Thyroid gland (tissue), 4 donors: ENCODE data around the gene RBM15. TPM values are rescaled to one million over a fixed set of nuclear protein-coding genes. Genes with fewer than 3 reads are reported as not detected.

Experiments
- DNase-seq, 2 donors: peaks; one replicate each; pipeline ENCODE4 v3.0.0-alpha.2; 2019
- H3K27ac ChIP-seq, 3 donors: fragments of 200-600 bp; sonication (generic); 1 replicate in 2 of 3; 2 replicates in 1 of 3; pipeline ENCODE4 v1.5.1; 2016 to 2019; ENCODE audit warnings: mild to moderate bottlenecking in 1 of 3, moderate library complexity in 1 of 3
- H3K27me3 ChIP-seq: fragments of 200-600 bp; sonication (generic); one replicate; pipeline ENCODE4 v1.5.1; 2019
- H3K36me3 ChIP-seq, 2 donors: fragments of 200-600 bp; sonication (generic); one replicate each; pipeline ENCODE4 v1.5.1; 2016 to 2019
- H3K4me1 ChIP-seq, 2 donors: fragments of 200-600 bp; sonication (generic); one replicate each; pipeline ENCODE4 v1.5.1; 2017 to 2019
- H3K4me3 ChIP-seq, 3 donors: fragments of 200-600 bp; sonication (generic); replicated peaks in 1 of 3; 1 replicate in 2 of 3; 2 replicates in 1 of 3; pipeline ENCODE4 v1.5.1; 2016; ENCODE audit warnings: mild to moderate bottlenecking in 1 of 3
- H3K9me3 ChIP-seq: fragments of 200-600 bp; sonication (generic); one replicate; pipeline ENCODE4 v1.5.1; 2017
- POLR2A ChIP-seq, 2 donors: fragments of 450-650 bp; IDR thresholded peaks; one replicate each; pipeline ENCODE4 v1.6.1; 2017; ENCODE audit warnings: antibody characterized with exemption in 2 of 2, mild to moderate bottlenecking in 2 of 2, moderate library complexity in 1 of 2
- WGBS, 2 donors: methylation state at CpG; one replicate each; pipeline ENCODE4 v1.1.5; 2017; 5-methylcytosine and 5-hydroxymethylcytosine counted together
- intact Hi-C: fragments of 100-400 bp; cut with DNase I; formaldehyde crosslinking; loops from one replicate; pipeline ENCODE4 v1.15.1; 2023
- total RNA-seq, 4 donors: library from RNA; depleted of rRNA; stranded (reverse); fragments of >200 nt; gene quantifications; one replicate each; pipeline ENCODE4 v1.2.3, GENCODE V29; 2016
- TF ChIP-seq, protein P1 (sequence below), 6 experiments: fragments of 200-600 bp in 3 of 6; fragments of 450-650 bp in 3 of 6; sonication (generic) in 3 of 6; IDR thresholded peaks; one replicate each; pipeline ENCODE4 v1.5.1; 2016 to 2019; ENCODE audit warnings: antibody characterized with exemption in 6 of 6, mild to moderate bottlenecking in 2 of 6, inconsistent platforms in 1 of 6, moderate library complexity in 1 of 6

RBM15 gene
- total RNA-seq, 4 donors from 2014 or later: 38.4 to 59.8 (median 40.7) TPM

- Histone ChIP-seq H3K9me3 (no peaks in the 10 kb centered on the region), H3K4me1 (no peaks in the 10 kb centered on the region), H3K4me3 (no peak overlapping the region), H3K27me3 (no peaks in the 10 kb centered on the region), H3K36me3 (no peaks in the 10 kb centered on the region), H3K27ac (no peak overlapping the region)
- DNase-seq: no peak
- TF ChIP-seq POLR2A (IDR thresholded peaks at IDR 0.05): no peak
- TF ChIP-seq, protein P1, sequence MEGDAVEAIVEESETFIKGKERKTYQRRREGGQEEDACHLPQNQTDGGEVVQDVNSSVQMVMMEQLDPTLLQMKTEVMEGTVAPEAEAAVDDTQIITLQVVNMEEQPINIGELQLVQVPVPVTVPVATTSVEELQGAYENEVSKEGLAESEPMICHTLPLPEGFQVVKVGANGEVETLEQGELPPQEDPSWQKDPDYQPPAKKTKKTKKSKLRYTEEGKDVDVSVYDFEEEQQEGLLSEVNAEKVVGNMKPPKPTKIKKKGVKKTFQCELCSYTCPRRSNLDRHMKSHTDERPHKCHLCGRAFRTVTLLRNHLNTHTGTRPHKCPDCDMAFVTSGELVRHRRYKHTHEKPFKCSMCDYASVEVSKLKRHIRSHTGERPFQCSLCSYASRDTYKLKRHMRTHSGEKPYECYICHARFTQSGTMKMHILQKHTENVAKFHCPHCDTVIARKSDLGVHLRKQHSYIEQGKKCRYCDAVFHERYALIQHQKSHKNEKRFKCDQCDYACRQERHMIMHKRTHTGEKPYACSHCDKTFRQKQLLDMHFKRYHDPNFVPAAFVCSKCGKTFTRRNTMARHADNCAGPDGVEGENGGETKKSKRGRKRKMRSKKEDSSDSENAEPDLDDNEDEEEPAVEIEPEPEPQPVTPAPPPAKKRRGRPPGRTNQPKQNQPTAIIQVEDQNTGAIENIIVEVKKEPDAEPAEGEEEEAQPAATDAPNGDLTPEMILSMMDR (IDR thresholded peaks at IDR 0.05): no peak
- intact Hi-C loops: no loop called here
Measured at GRCh38 chr1:110328274-110328673, 10.9 kb upstream of the RBM15 start.

DNA sequence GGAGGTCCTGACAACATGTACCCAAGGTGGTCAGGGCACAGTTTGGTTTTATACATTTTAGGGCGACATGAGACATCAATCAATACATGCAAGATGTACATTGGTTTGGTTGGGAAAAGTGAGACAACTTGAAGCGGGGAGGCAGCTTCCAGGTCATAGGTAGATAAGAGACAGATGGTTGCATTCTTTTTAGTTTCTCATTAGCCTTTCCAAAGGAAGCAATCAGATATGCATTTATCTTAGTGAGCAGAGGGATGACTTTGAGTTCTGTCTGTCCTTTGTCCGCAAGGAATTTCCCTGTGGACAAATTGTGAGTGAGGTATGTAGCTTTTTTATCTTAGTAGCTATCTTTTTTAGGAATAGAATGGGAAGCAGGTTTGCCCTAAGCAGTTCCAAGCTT lies 10.5 kb upstream of the RBM15 start:
- no peaks in the 10 kb centered on the region for H3K4me1 ChIP-seq
- TF ChIP-seq, protein P1 (IDR thresholded peaks at IDR 0.05): no peak
- TF ChIP-seq POLR2A (IDR thresholded peaks at IDR 0.05): no peak
- H3K27ac ChIP-seq: no peak overlapping the region
- H3K27me3 ChIP-seq: no peaks in the 10 kb centered on the region
- no peak overlapping the region for H3K4me3 ChIP-seq
- DNase-seq: no peak
- intact Hi-C loops: no loop called here
- H3K36me3 ChIP-seq: no peaks in the 10 kb centered on the region
- WGBS, 2 donors: 94% methylated on average over 3 of the region's 3 CpGs
- no peaks in the 10 kb centered on the region for H3K9me3 ChIP-seq

DNA sequence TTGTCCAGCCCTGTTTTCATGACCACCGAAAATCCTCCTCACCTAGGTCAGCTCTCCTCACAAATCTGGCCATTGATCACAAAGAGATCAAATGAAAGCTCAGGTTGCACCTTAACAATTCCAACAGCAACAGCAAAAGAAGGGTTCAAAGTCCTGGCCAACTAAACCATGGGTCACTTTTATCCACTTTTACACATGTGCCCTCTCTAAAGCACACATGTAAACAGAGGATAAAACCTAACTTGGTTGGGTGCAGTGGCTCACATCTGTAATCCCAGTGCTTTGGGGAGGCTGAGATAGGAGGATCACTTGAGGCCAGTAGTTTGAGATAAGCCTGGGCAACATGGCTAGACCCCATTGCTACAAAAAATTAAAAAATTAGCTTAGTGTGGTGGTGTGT lies 3.9 kb upstream of the RBM15 start:
- Histone ChIP-seq H3K4me3 (no peak overlapping the region), H3K4me1 (peaks cover 3 to 16% of the 10 kb centered on the region in 2 donors), H3K27me3 (no peaks in the 10 kb centered on the region), H3K27ac (no peak overlapping the region), H3K36me3 (no peaks in the 10 kb centered on the region), H3K9me3 (no peaks in the 10 kb centered on the region)
- no peak for DNase-seq
- WGBS, 2 donors: 100% methylated on average over 1 of the region's 1 CpG
- TF ChIP-seq POLR2A (IDR thresholded peaks at IDR 0.05): no peak
- TF ChIP-seq, protein P1 (IDR thresholded peaks at IDR 0.05): no peak
- intact Hi-C loops: no loop called here

DNA sequence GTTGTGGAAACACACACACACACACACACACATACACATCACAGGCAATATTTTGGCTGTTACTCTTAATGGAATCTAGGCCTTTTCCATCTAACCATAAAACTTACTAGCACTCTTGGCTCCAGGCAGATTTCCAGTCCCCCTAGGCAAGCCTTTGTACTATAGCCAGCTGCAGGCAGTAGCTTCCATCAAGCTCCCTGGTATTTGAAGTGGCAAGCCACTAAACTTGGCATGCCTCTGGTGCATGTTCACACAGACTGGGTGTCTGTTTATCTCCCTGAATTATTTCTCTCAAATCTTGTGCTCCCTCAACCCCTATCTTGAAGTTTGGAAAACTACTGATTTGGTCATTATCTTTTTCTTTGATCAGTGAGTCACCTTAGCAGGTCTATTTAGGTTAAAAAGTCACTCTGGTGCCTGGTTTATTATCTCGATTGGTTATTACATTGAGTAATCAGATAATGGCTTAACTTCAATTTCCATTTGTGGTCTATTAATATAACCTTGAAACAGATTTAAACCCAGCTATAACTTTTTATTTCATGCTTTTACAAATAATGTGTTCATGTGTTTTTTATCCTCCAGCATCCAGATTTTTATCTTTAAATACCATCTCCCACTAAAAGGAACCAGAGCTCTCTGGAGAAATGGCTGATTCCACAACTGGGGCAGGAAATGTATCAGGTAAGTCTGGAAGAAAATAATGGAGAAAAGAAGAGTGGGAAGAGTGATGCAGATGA lies 2.7 kb upstream of the RBM15 start:
- peaks cover 1 to 3% of the 10 kb centered on the region in 2 donors for H3K36me3 ChIP-seq
- no peaks in the 10 kb centered on the region for H3K9me3 ChIP-seq
- peak; percentile 60 to 66 for DNase-seq
- H3K4me3 ChIP-seq: no peak overlapping the region
- WGBS, 2 donors: 80 to 81% methylated on average over 1 of the region's 1 CpG
- peaks cover 9 to 27% of the 10 kb centered on the region in 2 donors for H3K4me1 ChIP-seq
- TF ChIP-seq, protein P1 (IDR thresholded peaks at IDR 0.05): no peak
- TF ChIP-seq POLR2A (IDR thresholded peaks at IDR 0.05): no peak
- no peaks in the 10 kb centered on the region for H3K27me3 ChIP-seq
- H3K27ac ChIP-seq: peak overlapping the region in 2 of 3 donors; percentile 24 to 98
- intact Hi-C loops: no loop called here

GRCh38 chr1:110337704-110338308 lies 1.4 kb upstream of the RBM15 start:
- Histone ChIP-seq H3K27ac (peak overlapping the region; percentile 94 to 99 (median 98)), H3K36me3 (peaks cover 5 to 10% of the 10 kb centered on the region in 2 donors), H3K27me3 (no peaks in the 10 kb centered on the region), H3K9me3 (no peaks in the 10 kb centered on the region), H3K4me3 (peak overlapping the region; percentile 38 to 58 (median 55)), H3K4me1 (peaks cover 22 to 40% of the 10 kb centered on the region in 2 donors)
- TF ChIP-seq, protein P1 (IDR thresholded peaks at IDR 0.05): no peak
- TF ChIP-seq POLR2A (IDR thresholded peaks at IDR 0.05): no peak
- 0 to 1% methylated on average over 35 to 36 of the region's 36 CpGs for WGBS, 2 donors
- DNase-seq: peak; percentile 41 to 53
- intact Hi-C loops: no loop called here
